Calu3 (cell line): ENCODE measurements around the gene RPL3. TPM values are rescaled to one million over a fixed set of nuclear protein-coding genes. Genes with fewer than 3 reads are reported as not detected.
A peak's percentile ranks its signal among the peaks of the same experiment; 100 is the strongest.

Experiments used
- BruUV-seq: library from RNA; stranded (reverse); fragments of 400-500 nt; replicated peaks from 2 replicates; lab custom pipeline; 2021; lab: Mats Ljungman, UMichigan
- CTCF ChIA-PET: fragments of 300-600 bp; sonication (Branson Sonifier 250); formaldehyde crosslinking; loops from one replicate; lab custom pipeline; 2022; ENCODE audit warnings: antibody characterized with exemption; lab: Charles Lee
- DNase-seq: peaks from one replicate; pipeline ENCODE4 v3.0.0; 2022
- H3K27ac Mint-ChIP-seq: one replicate; pipeline ENCODE4 v1.8.0; 2022; ENCODE audit warnings: mixed read lengths; ENCODE audit not compliant: unreplicated experiment
- H3K27me3 Mint-ChIP-seq: one replicate; pipeline ENCODE4 v1.8.0; 2022; ENCODE audit warnings: mixed read lengths; ENCODE audit not compliant: unreplicated experiment
- H3K36me3 Mint-ChIP-seq: one replicate; pipeline ENCODE4 v1.8.0; 2022; ENCODE audit warnings: mild to moderate bottlenecking, moderate library complexity, mixed read lengths; ENCODE audit not compliant: insufficient read depth, unreplicated experiment
- H3K4me1 Mint-ChIP-seq: one replicate; pipeline ENCODE4 v1.8.0; 2022; ENCODE audit warnings: mild to moderate bottlenecking, low read depth, mixed read lengths; ENCODE audit not compliant: unreplicated experiment
- H3K4me3 Mint-ChIP-seq: one replicate; pipeline ENCODE4 v1.8.0; 2022; ENCODE audit warnings: mild to moderate bottlenecking, low read depth, moderate library complexity, mixed read lengths; ENCODE audit not compliant: unreplicated experiment
- H3K9me3 Mint-ChIP-seq: one replicate; pipeline ENCODE4 v1.8.0; 2022; ENCODE audit warnings: low read depth, mixed read lengths; ENCODE audit not compliant: unreplicated experiment
- intact Hi-C: fragments of 100-400 bp; cut with micrococcal nuclease; formaldehyde crosslinking; loops from one replicate; pipeline ENCODE4 v1.10.0; 2022; ENCODE audit not compliant: unreplicated experiment
- total RNA-seq: library from RNA; stranded (reverse); gene quantifications from 2 replicates; pipeline ENCODE4 v1.2.3, GENCODE V29; 2022
- TF ChIP-seq, protein P1 (sequence below): fragments of 200-600 bp; IDR thresholded peaks from one replicate; pipeline ENCODE4 v1.8.0; 2022; ENCODE audit warnings: antibody characterized with exemption; ENCODE audit not compliant: unreplicated experiment

RPL3 gene
- total RNA-seq, 1 experiment from 2014 or later: 1,058 TPM

DNA sequence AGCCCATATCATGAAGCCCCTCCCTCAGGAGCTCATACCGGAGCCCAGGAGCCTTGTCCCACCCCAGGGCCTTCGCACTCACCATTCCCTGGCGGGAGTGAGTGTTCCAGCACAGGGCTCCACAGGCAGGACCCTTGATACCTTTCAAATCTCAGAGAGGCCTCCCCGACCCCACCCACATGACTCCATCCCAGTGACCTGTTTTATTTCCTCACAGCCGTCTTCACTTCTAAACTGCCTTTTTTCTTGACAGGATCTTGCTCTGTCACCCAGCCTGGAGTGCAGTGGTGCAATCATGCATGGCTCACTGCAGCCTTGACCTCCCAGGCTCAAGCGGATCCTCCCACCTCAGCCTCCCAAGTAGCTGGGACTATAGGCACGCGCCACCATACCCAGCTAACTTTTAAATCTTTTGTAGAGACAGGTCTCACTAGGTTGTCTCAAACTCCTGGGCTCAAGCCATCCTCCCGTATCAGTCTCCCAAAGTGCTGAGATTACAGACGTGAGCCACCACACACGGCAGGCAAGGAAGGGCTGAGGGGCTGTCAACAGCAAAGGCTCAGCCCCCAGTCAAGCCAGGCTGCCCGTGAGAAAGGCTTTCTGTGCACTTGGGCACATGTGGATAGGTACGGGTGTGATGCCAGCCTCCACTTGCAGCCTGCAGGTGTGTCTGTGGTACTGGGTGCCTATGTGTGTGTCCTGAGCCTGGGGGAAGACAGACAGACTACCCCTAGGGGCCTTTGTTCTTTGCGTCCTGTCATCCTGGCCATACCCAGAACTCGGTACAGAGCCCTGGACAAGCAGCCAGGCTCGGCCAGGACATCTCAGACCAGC lies 9.3 kb downstream of the RPL3 start:
- DNase-seq: no peak
- Mint-ChIP-seq H3K27me3 (no peaks in the 10 kb centered on the region), H3K4me3 (peak overlapping the region; percentile 40), H3K4me1 (peaks cover 61% of the 10 kb centered on the region), H3K27ac (peak overlapping the region; percentile 86), H3K36me3 (peaks cover 77% of the 10 kb centered on the region), H3K9me3 (no peaks in the 10 kb centered on the region)
- no TSS peak for BruUV-seq
- intact Hi-C loops: loop anchor here (2.0 to 10.0 kb wide), 2 partner anchors 139 to 215 kb away; partner anchors contain the start of gene ATF4
- CTCF ChIA-PET: interaction anchor here (1.0 to 2.2 kb wide), 11 partner anchors 9 to 541 kb away, joined by 3 to 29 read pairs (median 4); partner anchors contain the start of gene RPL3
- TF ChIP-seq, protein P1, sequence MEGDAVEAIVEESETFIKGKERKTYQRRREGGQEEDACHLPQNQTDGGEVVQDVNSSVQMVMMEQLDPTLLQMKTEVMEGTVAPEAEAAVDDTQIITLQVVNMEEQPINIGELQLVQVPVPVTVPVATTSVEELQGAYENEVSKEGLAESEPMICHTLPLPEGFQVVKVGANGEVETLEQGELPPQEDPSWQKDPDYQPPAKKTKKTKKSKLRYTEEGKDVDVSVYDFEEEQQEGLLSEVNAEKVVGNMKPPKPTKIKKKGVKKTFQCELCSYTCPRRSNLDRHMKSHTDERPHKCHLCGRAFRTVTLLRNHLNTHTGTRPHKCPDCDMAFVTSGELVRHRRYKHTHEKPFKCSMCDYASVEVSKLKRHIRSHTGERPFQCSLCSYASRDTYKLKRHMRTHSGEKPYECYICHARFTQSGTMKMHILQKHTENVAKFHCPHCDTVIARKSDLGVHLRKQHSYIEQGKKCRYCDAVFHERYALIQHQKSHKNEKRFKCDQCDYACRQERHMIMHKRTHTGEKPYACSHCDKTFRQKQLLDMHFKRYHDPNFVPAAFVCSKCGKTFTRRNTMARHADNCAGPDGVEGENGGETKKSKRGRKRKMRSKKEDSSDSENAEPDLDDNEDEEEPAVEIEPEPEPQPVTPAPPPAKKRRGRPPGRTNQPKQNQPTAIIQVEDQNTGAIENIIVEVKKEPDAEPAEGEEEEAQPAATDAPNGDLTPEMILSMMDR: no peak

DNA sequence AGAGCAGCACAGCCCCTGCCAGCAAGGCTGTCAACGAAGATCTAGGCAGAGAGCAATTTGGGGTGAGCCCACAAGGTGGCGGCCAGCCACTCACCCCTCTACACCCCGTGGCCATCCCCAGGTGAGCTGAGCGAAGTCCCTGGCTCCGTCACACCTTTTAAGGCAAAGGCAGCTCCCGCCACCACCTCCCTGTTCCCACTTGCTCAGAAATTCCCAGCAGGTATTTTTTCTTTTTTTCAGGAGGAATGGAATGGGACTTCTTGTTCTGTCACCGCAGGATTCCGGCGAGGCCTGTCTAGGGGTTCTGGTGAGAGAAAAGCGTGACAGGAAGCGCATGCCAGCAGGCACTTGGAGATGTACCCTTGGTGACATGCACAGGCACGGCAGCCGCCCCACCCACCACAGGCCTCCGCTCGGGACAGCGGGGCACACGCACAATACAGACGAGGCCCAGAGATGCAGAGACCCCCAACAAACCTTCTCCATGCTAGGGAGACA lies 10.0 kb downstream of the RPL3 start:
- H3K27me3 Mint-ChIP-seq: no peaks in the 10 kb centered on the region

DNA sequence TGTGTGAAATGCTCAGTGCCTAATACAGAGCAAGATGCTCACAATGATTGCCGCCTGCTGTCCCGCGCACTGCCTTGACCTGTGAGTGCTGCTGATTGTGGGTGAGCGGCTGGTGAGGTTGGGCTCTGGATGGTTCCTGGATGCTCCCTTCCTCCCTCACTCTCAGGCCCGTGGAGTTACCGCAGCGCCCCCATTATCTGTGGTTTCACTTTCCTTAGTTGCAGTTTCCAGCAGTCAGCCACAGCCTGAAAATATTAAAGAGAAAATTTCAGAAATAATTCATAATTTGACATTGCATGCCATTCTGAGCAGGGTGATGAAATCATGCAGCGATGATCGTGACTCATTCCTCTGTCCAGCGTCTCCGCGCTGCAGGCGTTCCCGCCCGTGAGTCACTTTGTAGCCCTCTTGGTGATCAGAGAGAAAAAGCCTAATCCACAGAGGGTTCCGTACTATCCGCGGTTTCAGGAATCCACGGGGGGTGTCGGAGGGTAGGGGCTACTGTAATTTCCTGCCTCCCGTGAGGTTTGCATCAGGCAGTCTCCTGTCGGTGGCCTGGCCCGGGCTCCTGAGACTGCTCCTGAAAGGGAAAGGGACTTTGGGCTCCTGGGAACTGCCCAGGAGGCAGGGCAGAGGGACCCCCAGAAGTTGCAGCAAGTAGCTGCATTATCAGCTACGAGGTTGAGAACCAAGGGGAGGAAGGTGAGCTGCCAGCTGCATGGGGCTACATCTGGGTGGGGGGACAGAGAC lies 10.6 kb downstream of the RPL3 start:
- no TSS peak for BruUV-seq
- H3K27me3 Mint-ChIP-seq: no peaks in the 10 kb centered on the region

More for the DNA sequence above, 10.0 kb downstream of the RPL3 start:
- H3K27ac Mint-ChIP-seq: peak overlapping the region; percentile 86
- peak; percentile 57 for DNase-seq
- H3K4me1 Mint-ChIP-seq: peaks cover 55% of the 10 kb centered on the region
- peaks cover 70% of the 10 kb centered on the region for H3K36me3 Mint-ChIP-seq
- CTCF ChIA-PET: interaction anchor here (1.2 to 1.5 kb wide), 3 partner anchors 19 to 220 kb away, joined by 3 to 4 read pairs (median 4); no protein-coding TSS in a partner anchor
- H3K9me3 Mint-ChIP-seq: no peaks in the 10 kb centered on the region
- intact Hi-C loops: no loop called here
- peak overlapping the region; percentile 40 for H3K4me3 Mint-ChIP-seq
- TF ChIP-seq, protein P1: peak; percentile 65
- no TSS peak for BruUV-seq

More for the DNA sequence above, 10.6 kb downstream of the RPL3 start:
- CTCF ChIA-PET: interaction anchor here (0.6 to 1.5 kb wide), 4 partner anchors 18 to 220 kb away, joined by 3 to 6 read pairs (median 4); no protein-coding TSS in a partner anchor
- Mint-ChIP-seq H3K27ac (peak overlapping the region; percentile 86), H3K36me3 (peaks cover 64% of the 10 kb centered on the region), H3K4me3 (peak overlapping the region; percentile 40), H3K4me1 (peaks cover 55% of the 10 kb centered on the region), H3K9me3 (no peaks in the 10 kb centered on the region)
- intact Hi-C loops: no loop called here
- TF ChIP-seq, protein P1: no peak
- peak; percentile 79 for DNase-seq
